ENCODE results near the gene INTS11.

DNA sequence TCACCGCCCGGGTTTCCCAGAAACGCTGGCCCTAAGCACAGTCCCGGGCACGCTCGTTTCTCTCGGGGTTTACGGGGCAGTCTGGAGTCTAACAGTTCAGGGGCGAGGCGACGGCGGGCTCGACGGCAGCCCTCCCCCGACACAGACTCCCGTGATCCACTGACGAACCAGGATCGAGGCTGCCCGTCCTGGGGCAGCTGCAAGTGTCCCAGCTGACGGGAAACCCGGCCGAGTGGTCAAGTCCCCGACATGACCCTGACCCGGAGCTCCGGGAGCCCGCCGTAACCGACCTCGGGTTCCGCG, 51.3 kb downstream of the INTS11 start:
- no peak for TF ChIP-seq ELF4 (IDR thresholded peaks at IDR 0.05)
- TF ChIP-seq ARNT (IDR thresholded peaks at IDR 0.05): no peak
- no peak for TF ChIP-seq FOXM1 (IDR thresholded peaks at IDR 0.05; ENCODE audit: borderline replicate concordance)
- no peak for TF ChIP-seq TARDBP (IDR thresholded peaks at IDR 0.05)
- TF ChIP-seq ZNF384 (IDR thresholded peaks at IDR 0.05): no peak
- TF ChIP-seq CTBP1 (IDR thresholded peaks at IDR 0.05; ENCODE audit: borderline replicate concordance): no peak
- TF ChIP-seq LEF1 (IDR thresholded peaks at IDR 0.05; ENCODE audit: borderline replicate concordance): no peak
- TF ChIP-seq BHLHE40 (IDR thresholded peaks at IDR 0.05; ENCODE audit: borderline replicate concordance): no peak
- no peak for TF ChIP-seq HDGF (IDR thresholded peaks at IDR 0.05; ENCODE audit: borderline replicate concordance)
- TF ChIP-seq, protein P1, sequence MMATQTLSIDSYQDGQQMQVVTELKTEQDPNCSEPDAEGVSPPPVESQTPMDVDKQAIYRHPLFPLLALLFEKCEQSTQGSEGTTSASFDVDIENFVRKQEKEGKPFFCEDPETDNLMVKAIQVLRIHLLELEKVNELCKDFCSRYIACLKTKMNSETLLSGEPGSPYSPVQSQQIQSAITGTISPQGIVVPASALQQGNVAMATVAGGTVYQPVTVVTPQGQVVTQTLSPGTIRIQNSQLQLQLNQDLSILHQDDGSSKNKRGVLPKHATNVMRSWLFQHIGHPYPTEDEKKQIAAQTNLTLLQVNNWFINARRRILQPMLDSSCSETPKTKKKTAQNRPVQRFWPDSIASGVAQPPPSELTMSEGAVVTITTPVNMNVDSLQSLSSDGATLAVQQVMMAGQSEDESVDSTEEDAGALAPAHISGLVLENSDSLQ (IDR thresholded peaks at IDR 0.05): no peak
- TF ChIP-seq SP1 (IDR thresholded peaks at IDR 0.05): no peak
- no peak for TF ChIP-seq NFRKB (IDR thresholded peaks at IDR 0.05)
- no peak for TF ChIP-seq FOXK2 (IDR thresholded peaks at IDR 0.05)
- no peak for TF ChIP-seq FOXA1 (IDR thresholded peaks at IDR 0.05)

Data from HEK293T (cell line).